Mesothelial cell of epicardium (in vitro differentiated cells): Measurements from ENCODE around the gene AIFM2. TPM values are rescaled to one million over a fixed set of nuclear protein-coding genes. Genes with fewer than 3 reads are reported as not detected.

Source experiments
- DNase-seq, 2 experiments: peaks; one replicate each; pipeline ENCODE4 v3.0.0; 2021; ENCODE audit warnings: low spot score in 2 of 2; ENCODE audit not compliant: unreplicated experiment in 2 of 2
- H3K27ac Mint-ChIP-seq: 2 replicates; pipeline ENCODE4 v1.8.0; 2021; ENCODE audit warnings: mixed read lengths
- H3K27me3 Mint-ChIP-seq: 2 replicates; pipeline ENCODE4 v1.8.0; 2021; ENCODE audit warnings: low read depth, mixed read lengths
- H3K36me3 Mint-ChIP-seq: 2 replicates; pipeline ENCODE4 v1.8.0; 2021; ENCODE audit warnings: mixed read lengths
- H3K4me1 Mint-ChIP-seq: 2 replicates; pipeline ENCODE4 v1.8.0; 2021; ENCODE audit warnings: mixed read lengths
- H3K4me3 Mint-ChIP-seq: 2 replicates; pipeline ENCODE4 v1.8.0; 2021; ENCODE audit warnings: mild to moderate bottlenecking, moderate library complexity, mixed read lengths
- H3K9me3 Mint-ChIP-seq: 2 replicates; pipeline ENCODE4 v1.8.0; 2021; ENCODE audit warnings: mixed read lengths
- CTCF ChIP-seq: fragments of 200-600 bp; sonication (generic); IDR thresholded peaks from one replicate; pipeline ENCODE4 v1.5.0; 2021; ENCODE audit warnings: antibody characterized with exemption; ENCODE audit not compliant: unreplicated experiment
- total RNA-seq: library from RNA; stranded (reverse); gene quantifications from 3 replicates; pipeline ENCODE4 v1.2.1, GENCODE V29; 2021

AIFM2 gene
- total RNA-seq, 1 donor from 2014 or later, result 10.4 TPM

- Mint-ChIP-seq H3K36me3 (peaks cover 22% of the 10 kb centered on the region), H3K4me3 (no peak overlapping the region), H3K27ac (no peak overlapping the region), H3K4me1 (peaks cover 3% of the 10 kb centered on the region), H3K9me3 (peaks cover 3% of the 10 kb centered on the region), H3K27me3 (no peaks in the 10 kb centered on the region)
- no peak for DNase-seq
- no peak for TF ChIP-seq CTCF
Measured at GRCh38 chr10:70068925-70069324, 63.7 kb downstream of the AIFM2 start.

- peaks cover 3% of the 10 kb centered on the region for H3K9me3 Mint-ChIP-seq
- no peak for TF ChIP-seq CTCF
- no peak overlapping the region for H3K4me3 Mint-ChIP-seq
- H3K27ac Mint-ChIP-seq, result no peak overlapping the region
- no peaks in the 10 kb centered on the region for H3K27me3 Mint-ChIP-seq
- H3K36me3 Mint-ChIP-seq, result peaks cover 25% of the 10 kb centered on the region
- no peak for DNase-seq
- no peaks in the 10 kb centered on the region for H3K4me1 Mint-ChIP-seq
Measured at GRCh38 chr10:70067586-70067985, 65.0 kb downstream of the AIFM2 start.

GRCh38 chr10:70066190-70066589 is 66.4 kb downstream of the AIFM2 start:
- no peaks in the 10 kb centered on the region for H3K27me3 Mint-ChIP-seq
- H3K36me3 Mint-ChIP-seq, result peaks cover 25% of the 10 kb centered on the region
- no peak overlapping the region for H3K27ac Mint-ChIP-seq
- no peak for DNase-seq
- TF ChIP-seq CTCF, result no peak
- H3K4me3 Mint-ChIP-seq, result no peak overlapping the region
- peaks cover 3% of the 10 kb centered on the region for H3K9me3 Mint-ChIP-seq
- H3K4me1 Mint-ChIP-seq, result peaks cover 3% of the 10 kb centered on the region

- Mint-ChIP-seq H3K36me3 (peaks cover 25% of the 10 kb centered on the region), H3K27me3 (no peaks in the 10 kb centered on the region), H3K9me3 (peaks cover 3% of the 10 kb centered on the region), H3K4me3 (no peak overlapping the region), H3K4me1 (peaks cover 6% of the 10 kb centered on the region), H3K27ac (peak overlapping the region; percentile 5)
- no peak for TF ChIP-seq CTCF
- no peak for DNase-seq
Measured at GRCh38 chr10:70064486-70064885, 68.1 kb downstream of the AIFM2 start.

GRCh38 chr10:70063418-70064098 is 69.1 kb downstream of the AIFM2 start:
- no peak overlapping the region for H3K4me3 Mint-ChIP-seq
- TF ChIP-seq CTCF, result no peak
- H3K9me3 Mint-ChIP-seq, result peaks cover 3% of the 10 kb centered on the region
- no peak for DNase-seq
- H3K36me3 Mint-ChIP-seq, result peaks cover 25% of the 10 kb centered on the region
- H3K4me1 Mint-ChIP-seq, result peaks cover 6% of the 10 kb centered on the region
- no peaks in the 10 kb centered on the region for H3K27me3 Mint-ChIP-seq
- peak overlapping the region; percentile 45 for H3K27ac Mint-ChIP-seq

Other genes with a start within 250 kb of the AIFM2 start
- gene MACROH2A2, start 80.0 kb downstream of the AIFM2 start, total RNA-seq, result 122 to 128 TPM (median 125 TPM) in 3 replicates
- gene TYSND1, start 13.9 kb upstream of the AIFM2 start, total RNA-seq, result 19.2 to 20.9 TPM (median 19.9 TPM) in 3 replicates
- 125 to 133 TPM (median 131 TPM) in 3 replicates for gene SAR1A, start 37.7 kb upstream of the AIFM2 start, total RNA-seq
- 73.5 to 78.2 TPM (median 75.7 TPM) in 3 replicates for gene PPA1, start 100.6 kb upstream of the AIFM2 start, total RNA-seq
- 0.11 to 0.14 TPM (median 0.13 TPM) in 3 replicates for gene NPFFR1, start 151.2 kb upstream of the AIFM2 start, total RNA-seq
- 12.2 to 15.7 TPM (median 13.8 TPM) in 3 replicates for gene LRRC20, start 249.8 kb upstream of the AIFM2 start, total RNA-seq